ENCODE results near the gene KCTD5.

Gene KCTD5

GRCh38 chr16:2752850-2753732 lies 70.8 kb downstream of the KCTD5 start:
- peak; percentile 87 for DNase-seq

GRCh38 chr16:2753733-2754020 lies 71.4 kb downstream of the KCTD5 start:
- DNase-seq, result no peak

- DNase-seq, result no peak
Measured at GRCh38 chr16:2755158-2755557, 72.8 kb downstream of the KCTD5 start.

- no peak for DNase-seq
Measured at GRCh38 chr16:2756288-2757015, 74.1 kb downstream of the KCTD5 start.

GRCh38 chr16:2757344-2757743 lies 75.0 kb downstream of the KCTD5 start:
- DNase-seq, result no peak
